HepG2 (cell line): ENCODE measurements around the gene GTF3A. TPM values are rescaled to one million over a fixed set of nuclear protein-coding genes. Genes with fewer than 3 reads are reported as not detected.

Experiments used
- MTF2 ChIP-seq: sonication (generic); formaldehyde crosslinking; IDR thresholded peaks from 2 replicates; pipeline ENCODE4 v1.5.0; 2020; ENCODE audit warnings: missing genetic modification reagents, borderline replicate concordance
- RARA ChIP-seq: IDR thresholded peaks from 2 replicates; pipeline ENCODE4 v1.6.1; 2016; ENCODE audit warnings: missing genetic modification reagents, missing compliant biosample characterization
- SATB2 ChIP-seq: sonication (generic); formaldehyde crosslinking; IDR thresholded peaks from 2 replicates; pipeline ENCODE4 v1.5.0; 2020; ENCODE audit warnings: missing genetic modification reagents
- U2AF1 ChIP-seq: fragments of 200-400 bp; formaldehyde crosslinking; optimal IDR thresholded peaks from 2 replicates; pipeline ENCODE3; 2017; ENCODE audit warnings: mild to moderate bottlenecking, low read depth, low read length
- XRCC5 ChIP-seq: fragments of 200-400 bp; formaldehyde crosslinking; optimal IDR thresholded peaks from 2 replicates; pipeline ENCODE3; 2017; ENCODE audit warnings: mild to moderate bottlenecking, low read length
- ZFP41 ChIP-seq: sonication (generic); formaldehyde crosslinking; IDR thresholded peaks from 2 replicates; pipeline ENCODE4 v1.4.0; 2020; ENCODE audit warnings: mild to moderate bottlenecking, missing genetic modification reagents, borderline replicate concordance
- ZNF235 ChIP-seq: sonication (generic); formaldehyde crosslinking; IDR thresholded peaks from 2 replicates; pipeline ENCODE4 v1.8.1; 2023; ENCODE audit warnings: mild to moderate bottlenecking, missing genetic modification reagents, borderline replicate concordance
- ZNF333 ChIP-seq: sonication (generic); formaldehyde crosslinking; IDR thresholded peaks from 2 replicates; pipeline ENCODE4 v1.4.0; 2020; ENCODE audit warnings: mild to moderate bottlenecking, missing genetic modification reagents, borderline replicate concordance
- ZNF501 ChIP-seq: sonication (generic); formaldehyde crosslinking; IDR thresholded peaks from 2 replicates; pipeline ENCODE4 v1.5.1; 2020; ENCODE audit warnings: mild to moderate bottlenecking, moderate library complexity, missing genetic modification reagents
- ZNF850 ChIP-seq: sonication (generic); formaldehyde crosslinking; conservative IDR thresholded peaks from 2 replicates; pipeline ENCODE4 v1.9.0; 2021; ENCODE audit warnings: mild to moderate bottlenecking, missing genetic modification reagents
- polyA plus RNA-seq, 8 experiments: library from polyadenylated mRNA; depleted of rRNA in 3 of 8; stranded (reverse) in 7 of 8; unstranded in 1 of 8; fragments of >200 nt; fragmentation: Illumina TruSeq in 4 of 8; extraction: Trizol in 4 of 8; gene quantifications; 2 replicates each; pipeline versions ENCODE4 v1.2.1 to v1.2.3, GENCODE V29; 2011 to 2016; ENCODE audit warnings: low read depth in 4 of 8, missing spikeins in 1 of 8, mixed read lengths in 1 of 8; ENCODE audit not compliant: insufficient read depth in 1 of 8
- total RNA-seq, 5 experiments: library from RNA; depleted of rRNA; stranded (reverse); fragments of >200 nt; fragmentation: Illumina TruSeq; extraction: Trizol; gene quantifications; 2 replicates each; pipeline ENCODE4 v1.2.3, GENCODE V29; 2016; ENCODE audit warnings: low read depth in 1 of 5
- TF ChIP-seq, protein P1 (sequence below): sonication (generic); formaldehyde crosslinking; IDR thresholded peaks from 2 replicates; pipeline ENCODE4 v1.8.0; 2022; ENCODE audit warnings: mild to moderate bottlenecking, missing genetic modification reagents
- TF ChIP-seq, protein P2 (sequence below): sonication (generic); formaldehyde crosslinking; IDR thresholded peaks from 2 replicates; pipeline ENCODE4 v1.4.0; 2020; ENCODE audit warnings: missing genetic modification reagents
- TF ChIP-seq, protein P3 (sequence below), 2 experiments: IDR thresholded peaks; 2 replicates each; pipeline ENCODE4 v1.6.1; 2011 to 2012; ENCODE audit warnings: low read length in 2 of 2, borderline replicate concordance in 1 of 2, low read depth in 1 of 2, mild to moderate bottlenecking in 1 of 2, moderate library complexity in 1 of 2
- TF ChIP-seq, protein P4 (sequence below): sonication (generic); formaldehyde crosslinking; IDR thresholded peaks from 2 replicates; pipeline ENCODE4 v1.9.0; 2021; ENCODE audit warnings: missing genetic modification reagents, borderline replicate concordance
- TF ChIP-seq, protein P5 (sequence below): sonication (generic); formaldehyde crosslinking; IDR thresholded peaks from 2 replicates; pipeline ENCODE4 v1.4.0; 2020; ENCODE audit warnings: missing genetic modification reagents
- TF ChIP-seq, protein P6 (sequence below): sonication (generic); formaldehyde crosslinking; IDR thresholded peaks from 2 replicates; pipeline ENCODE4 v1.9.0; 2021; ENCODE audit warnings: missing genetic modification reagents, mild to moderate bottlenecking, borderline replicate concordance

The GTF3A gene
- total and polyA plus RNA-seq, 2 of the 13 experiments (the other 11 are each of a cell fraction or from before 2014, with no cell fraction given), result 42.1 to 176 TPM

DNA sequence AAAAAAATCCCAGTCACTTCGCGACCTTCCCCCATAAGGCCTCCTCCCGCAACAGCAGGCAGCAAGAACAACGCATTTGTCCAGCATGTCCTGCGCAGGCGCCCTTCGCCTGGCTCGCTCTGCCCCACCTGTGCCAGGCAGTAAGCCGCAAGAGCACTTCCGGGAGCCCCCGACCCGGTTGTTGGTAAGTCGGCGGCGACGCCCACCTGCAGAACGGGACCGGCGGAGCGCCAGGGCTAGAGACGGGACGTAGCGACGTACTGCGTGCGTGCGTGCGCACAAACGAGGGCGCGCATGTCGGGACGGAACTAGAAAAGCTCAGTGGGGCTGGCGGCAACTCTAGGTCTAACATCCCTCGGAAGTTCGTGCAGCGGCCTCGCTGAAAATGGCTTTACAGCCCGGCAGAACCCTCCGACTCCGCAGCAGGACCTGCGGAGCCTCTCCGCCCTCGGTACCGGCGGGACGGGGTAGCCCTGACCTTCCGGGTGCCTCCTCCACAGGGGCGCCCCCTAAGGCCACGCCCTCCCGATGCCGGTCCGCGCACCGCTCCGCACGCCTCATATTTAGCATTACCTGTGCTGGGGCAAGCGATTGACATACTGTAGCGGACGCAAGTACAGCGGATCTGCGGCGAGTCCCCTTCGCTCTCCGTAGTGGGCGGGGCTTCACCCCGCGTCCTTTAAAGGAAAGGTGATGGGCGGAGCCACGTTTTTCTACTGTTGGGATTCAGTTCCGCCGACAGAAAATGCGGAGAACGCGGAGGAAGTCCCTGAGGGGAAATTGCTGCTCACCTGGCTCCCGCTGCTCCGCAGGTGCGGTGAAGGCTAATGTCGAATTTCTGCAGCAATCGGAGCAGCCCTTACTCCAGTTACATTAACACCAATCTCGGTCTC is 25.8 kb downstream of the GTF3A start, which contains the start of gene MTIF3 (continued):
- TF ChIP-seq ZNF333 (CRISPR knock-in tag) (peak; percentile 81), RARA (no peak; the same call in 1 of the 2 replicates), U2AF1 (peak; percentile 81), ZNF850 (no peak), SATB2 (CRISPR knock-in tag) (peak; percentile 66; the same call in 1 of the 2 replicates), ZFP41 (peak; percentile 72; the same call in 1 of the 2 replicates), ZNF501 (peak; percentile 94), ZNF235 (peak; percentile 66; the same call in 1 of the 2 replicates), XRCC5 (peak; percentile 88), MTF2 (CRISPR knock-in tag) (no peak; the same call in 1 of the 2 replicates)
- TF ChIP-seq, protein P1, sequence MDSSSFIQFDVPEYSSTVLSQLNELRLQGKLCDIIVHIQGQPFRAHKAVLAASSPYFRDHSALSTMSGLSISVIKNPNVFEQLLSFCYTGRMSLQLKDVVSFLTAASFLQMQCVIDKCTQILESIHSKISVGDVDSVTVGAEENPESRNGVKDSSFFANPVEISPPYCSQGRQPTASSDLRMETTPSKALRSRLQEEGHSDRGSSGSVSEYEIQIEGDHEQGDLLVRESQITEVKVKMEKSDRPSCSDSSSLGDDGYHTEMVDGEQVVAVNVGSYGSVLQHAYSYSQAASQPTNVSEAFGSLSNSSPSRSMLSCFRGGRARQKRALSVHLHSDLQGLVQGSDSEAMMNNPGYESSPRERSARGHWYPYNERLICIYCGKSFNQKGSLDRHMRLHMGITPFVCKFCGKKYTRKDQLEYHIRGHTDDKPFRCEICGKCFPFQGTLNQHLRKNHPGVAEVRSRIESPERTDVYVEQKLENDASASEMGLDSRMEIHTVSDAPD (CRISPR knock-in tag), result no peak
- TF ChIP-seq, protein P2, sequence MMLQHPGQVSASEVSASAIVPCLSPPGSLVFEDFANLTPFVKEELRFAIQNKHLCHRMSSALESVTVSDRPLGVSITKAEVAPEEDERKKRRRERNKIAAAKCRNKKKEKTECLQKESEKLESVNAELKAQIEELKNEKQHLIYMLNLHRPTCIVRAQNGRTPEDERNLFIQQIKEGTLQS, result no peak
- TF ChIP-seq, protein P3, sequence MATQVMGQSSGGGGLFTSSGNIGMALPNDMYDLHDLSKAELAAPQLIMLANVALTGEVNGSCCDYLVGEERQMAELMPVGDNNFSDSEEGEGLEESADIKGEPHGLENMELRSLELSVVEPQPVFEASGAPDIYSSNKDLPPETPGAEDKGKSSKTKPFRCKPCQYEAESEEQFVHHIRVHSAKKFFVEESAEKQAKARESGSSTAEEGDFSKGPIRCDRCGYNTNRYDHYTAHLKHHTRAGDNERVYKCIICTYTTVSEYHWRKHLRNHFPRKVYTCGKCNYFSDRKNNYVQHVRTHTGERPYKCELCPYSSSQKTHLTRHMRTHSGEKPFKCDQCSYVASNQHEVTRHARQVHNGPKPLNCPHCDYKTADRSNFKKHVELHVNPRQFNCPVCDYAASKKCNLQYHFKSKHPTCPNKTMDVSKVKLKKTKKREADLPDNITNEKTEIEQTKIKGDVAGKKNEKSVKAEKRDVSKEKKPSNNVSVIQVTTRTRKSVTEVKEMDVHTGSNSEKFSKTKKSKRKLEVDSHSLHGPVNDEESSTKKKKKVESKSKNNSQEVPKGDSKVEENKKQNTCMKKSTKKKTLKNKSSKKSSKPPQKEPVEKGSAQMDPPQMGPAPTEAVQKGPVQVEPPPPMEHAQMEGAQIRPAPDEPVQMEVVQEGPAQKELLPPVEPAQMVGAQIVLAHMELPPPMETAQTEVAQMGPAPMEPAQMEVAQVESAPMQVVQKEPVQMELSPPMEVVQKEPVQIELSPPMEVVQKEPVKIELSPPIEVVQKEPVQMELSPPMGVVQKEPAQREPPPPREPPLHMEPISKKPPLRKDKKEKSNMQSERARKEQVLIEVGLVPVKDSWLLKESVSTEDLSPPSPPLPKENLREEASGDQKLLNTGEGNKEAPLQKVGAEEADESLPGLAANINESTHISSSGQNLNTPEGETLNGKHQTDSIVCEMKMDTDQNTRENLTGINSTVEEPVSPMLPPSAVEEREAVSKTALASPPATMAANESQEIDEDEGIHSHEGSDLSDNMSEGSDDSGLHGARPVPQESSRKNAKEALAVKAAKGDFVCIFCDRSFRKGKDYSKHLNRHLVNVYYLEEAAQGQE (IDR thresholded peaks at IDR 0.05; ENCODE audit: borderline replicate concordance in 1 of 2, low read depth in 1 of 2, low read length in 2 of 2), result peak in 1 of 2 experiments; percentile 57; a peak in 1 of 4 replicates
- TF ChIP-seq, protein P4, sequence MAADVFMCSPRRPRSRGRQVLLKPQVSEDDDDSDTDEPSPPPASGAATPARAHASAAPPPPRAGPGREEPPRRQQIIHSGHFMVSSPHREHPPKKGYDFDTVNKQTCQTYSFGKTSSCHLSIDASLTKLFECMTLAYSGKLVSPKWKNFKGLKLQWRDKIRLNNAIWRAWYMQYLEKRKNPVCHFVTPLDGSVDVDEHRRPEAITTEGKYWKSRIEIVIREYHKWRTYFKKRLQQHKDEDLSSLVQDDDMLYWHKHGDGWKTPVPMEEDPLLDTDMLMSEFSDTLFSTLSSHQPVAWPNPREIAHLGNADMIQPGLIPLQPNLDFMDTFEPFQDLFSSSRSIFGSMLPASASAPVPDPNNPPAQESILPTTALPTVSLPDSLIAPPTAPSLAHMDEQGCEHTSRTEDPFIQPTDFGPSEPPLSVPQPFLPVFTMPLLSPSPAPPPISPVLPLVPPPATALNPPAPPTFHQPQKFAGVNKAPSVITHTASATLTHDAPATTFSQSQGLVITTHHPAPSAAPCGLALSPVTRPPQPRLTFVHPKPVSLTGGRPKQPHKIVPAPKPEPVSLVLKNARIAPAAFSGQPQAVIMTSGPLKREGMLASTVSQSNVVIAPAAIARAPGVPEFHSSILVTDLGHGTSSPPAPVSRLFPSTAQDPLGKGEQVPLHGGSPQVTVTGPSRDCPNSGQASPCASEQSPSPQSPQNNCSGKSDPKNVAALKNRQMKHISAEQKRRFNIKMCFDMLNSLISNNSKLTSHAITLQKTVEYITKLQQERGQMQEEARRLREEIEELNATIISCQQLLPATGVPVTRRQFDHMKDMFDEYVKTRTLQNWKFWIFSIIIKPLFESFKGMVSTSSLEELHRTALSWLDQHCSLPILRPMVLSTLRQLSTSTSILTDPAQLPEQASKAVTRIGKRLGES (CRISPR knock-in tag), result 0 out of 2 replicates have a peak, but pooled peaks have one; percentile 72
- TF ChIP-seq, protein P5, sequence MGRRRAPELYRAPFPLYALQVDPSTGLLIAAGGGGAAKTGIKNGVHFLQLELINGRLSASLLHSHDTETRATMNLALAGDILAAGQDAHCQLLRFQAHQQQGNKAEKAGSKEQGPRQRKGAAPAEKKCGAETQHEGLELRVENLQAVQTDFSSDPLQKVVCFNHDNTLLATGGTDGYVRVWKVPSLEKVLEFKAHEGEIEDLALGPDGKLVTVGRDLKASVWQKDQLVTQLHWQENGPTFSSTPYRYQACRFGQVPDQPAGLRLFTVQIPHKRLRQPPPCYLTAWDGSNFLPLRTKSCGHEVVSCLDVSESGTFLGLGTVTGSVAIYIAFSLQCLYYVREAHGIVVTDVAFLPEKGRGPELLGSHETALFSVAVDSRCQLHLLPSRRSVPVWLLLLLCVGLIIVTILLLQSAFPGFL (CRISPR knock-in tag), result no peak
- TF ChIP-seq, protein P6, sequence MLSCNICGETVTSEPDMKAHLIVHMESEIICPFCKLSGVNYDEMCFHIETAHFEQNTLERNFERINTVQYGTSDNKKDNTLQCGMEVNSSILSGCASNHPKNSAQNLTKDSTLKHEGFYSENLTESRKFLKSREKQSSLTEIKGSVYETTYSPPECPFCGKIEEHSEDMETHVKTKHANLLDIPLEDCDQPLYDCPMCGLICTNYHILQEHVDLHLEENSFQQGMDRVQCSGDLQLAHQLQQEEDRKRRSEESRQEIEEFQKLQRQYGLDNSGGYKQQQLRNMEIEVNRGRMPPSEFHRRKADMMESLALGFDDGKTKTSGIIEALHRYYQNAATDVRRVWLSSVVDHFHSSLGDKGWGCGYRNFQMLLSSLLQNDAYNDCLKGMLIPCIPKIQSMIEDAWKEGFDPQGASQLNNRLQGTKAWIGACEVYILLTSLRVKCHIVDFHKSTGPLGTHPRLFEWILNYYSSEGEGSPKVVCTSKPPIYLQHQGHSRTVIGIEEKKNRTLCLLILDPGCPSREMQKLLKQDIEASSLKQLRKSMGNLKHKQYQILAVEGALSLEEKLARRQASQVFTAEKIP (CRISPR knock-in tag), result no peak
